ENCODE measurements around the gene KY.

The KY gene

GRCh38 chr3:134667956-134668355 is 17.1 kb upstream of the KY start:
- no peak for DNase-seq (ENCODE audit: low read depth)

- DNase-seq (ENCODE audit: low read depth): no peak
Measured at GRCh38 chr3:134667406-134667805, 16.6 kb upstream of the KY start.

DNA sequence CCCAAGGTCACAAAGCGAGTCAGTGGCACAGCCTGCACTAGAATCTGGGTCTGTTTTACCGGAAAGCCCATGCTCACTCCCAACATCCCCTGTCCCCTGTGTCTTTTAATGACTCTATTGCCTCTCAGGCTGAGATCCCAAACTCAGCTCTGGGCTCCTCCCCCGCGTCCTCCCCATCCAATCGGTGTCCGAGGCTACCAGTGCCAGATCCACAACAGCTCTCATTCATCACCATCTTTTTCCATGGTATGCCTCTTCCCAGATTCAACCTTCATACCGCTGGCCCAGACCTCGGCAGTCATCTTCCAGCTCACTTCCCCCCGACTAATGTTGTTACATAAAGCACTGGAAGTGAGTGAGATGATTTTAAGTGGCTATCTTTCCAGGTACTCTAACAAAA is 16.1 kb upstream of the KY start:
- DNase-seq (ENCODE audit: low read depth): no peak

- no peak for DNase-seq (ENCODE audit: low read depth)
Measured at GRCh38 chr3:134666466-134666865, 15.6 kb upstream of the KY start.

GRCh38 chr3:134666052-134666451 is 15.2 kb upstream of the KY start:
- no peak for DNase-seq (ENCODE audit: low read depth)

DNA sequence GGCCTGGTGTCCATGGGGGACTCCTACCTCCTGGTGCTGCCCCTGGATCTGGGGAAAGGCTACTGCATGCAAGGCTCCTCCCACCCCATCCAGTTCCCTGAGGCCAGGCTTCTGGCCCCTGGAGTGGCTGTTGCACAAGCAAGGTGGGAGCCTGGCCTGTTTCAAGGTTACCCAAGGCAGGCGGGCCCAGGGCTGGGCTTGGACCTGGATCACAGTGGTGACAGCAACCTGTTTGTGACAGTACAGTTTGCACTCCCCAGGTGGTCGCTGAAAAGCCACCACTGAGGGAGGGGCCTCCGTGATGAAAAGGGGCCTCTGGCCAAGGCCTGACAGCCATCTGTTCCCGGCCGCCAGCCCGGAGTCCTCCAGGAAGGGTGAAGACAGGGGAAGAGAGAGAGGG is 14.4 kb upstream of the KY start:
- no peak for DNase-seq (ENCODE audit: low read depth)

DNA sequence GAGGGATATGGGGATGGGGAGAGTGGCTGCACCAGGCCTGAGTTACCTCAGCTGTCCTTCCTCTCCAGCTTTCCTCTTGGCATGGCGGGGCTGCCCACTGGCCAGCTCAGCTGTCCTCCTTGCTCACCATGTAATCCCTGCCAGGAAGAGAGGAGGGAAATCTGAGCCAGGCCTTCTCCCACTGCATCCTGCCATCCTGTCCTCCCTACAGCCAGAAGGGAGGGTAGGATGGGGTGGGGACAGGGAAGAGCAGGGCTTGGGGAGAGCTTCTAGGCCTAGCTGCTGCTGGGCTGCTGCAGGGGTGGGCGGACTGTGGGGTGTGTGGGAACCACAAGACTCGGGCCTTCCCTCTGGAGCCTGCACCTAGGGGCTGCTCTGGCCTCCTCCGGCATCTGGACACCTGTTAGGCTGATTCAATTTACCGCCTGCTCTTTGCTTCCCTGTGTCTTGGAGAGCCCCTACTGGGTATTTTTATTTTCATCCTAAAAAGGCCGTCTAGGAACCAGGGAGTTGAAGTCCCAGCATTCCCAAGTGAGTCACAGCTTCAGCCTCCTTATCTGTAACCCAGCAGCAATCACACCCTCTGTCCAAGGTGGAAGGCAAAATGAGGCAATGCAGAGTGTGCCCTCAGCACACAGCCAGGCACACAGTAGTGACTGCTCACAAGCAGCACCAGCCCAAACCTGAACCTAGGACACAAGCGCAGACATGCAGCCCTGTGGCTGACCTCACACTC is 13.1 kb upstream of the KY start:
- DNase-seq (ENCODE audit: low read depth): no peak

DNA sequence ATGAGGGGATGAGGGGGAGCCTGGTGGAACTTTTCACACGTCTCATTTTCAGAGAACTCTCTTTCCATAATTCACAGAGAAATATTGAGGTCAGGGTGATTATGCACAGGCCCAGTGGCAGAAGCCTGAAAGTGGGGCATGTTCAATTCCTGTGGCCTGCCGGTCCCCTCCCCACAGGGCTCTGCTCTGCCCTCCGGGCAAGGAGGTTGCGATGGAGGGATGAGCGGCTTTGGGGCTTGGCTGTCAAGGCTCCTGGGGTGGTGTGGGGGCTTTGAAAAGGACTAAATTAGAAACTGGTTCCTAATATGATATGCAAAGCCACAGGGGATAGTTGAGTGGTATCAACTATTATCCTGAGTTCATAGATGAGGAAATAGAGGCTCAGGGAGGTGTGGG is 9.2 kb upstream of the KY start:
- DNase-seq (ENCODE audit: low read depth): no peak

DNA sequence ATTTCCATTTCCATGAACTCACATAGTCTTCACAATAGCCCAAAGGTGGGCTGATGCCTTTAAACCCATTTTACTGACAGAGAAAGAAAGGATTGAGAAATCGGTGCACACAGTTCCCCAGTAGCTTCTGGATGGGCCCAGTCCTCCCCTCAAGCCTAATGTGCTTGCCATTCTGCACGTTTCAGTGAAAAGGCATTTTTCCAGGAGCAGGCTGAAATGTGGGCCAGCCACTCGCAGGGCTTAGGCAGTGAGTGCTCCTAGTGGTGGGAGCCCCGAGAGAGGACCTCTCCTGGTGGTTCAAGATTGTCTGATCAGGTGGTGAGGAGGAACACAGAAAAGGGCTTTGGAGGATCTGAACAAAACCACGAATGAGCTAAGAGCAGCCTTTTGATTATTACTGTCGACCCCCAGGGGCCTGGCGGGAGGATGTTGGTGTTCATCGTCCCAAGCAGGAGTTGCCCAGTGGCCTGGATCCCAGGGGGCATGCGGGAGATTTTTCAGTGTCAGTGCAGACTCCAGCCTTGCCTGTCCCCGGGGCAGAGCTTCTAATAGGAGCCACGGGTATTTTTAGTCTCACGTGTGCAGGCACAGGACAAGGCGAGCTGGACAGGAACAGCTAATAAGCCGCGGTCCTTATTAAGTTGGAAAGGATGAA is 8.7 kb upstream of the KY start:
- DNase-seq (ENCODE audit: low read depth): no peak

GRCh38 chr3:134658555-134658954 is 7.7 kb upstream of the KY start:
- DNase-seq (ENCODE audit: low read depth): no peak

DNA sequence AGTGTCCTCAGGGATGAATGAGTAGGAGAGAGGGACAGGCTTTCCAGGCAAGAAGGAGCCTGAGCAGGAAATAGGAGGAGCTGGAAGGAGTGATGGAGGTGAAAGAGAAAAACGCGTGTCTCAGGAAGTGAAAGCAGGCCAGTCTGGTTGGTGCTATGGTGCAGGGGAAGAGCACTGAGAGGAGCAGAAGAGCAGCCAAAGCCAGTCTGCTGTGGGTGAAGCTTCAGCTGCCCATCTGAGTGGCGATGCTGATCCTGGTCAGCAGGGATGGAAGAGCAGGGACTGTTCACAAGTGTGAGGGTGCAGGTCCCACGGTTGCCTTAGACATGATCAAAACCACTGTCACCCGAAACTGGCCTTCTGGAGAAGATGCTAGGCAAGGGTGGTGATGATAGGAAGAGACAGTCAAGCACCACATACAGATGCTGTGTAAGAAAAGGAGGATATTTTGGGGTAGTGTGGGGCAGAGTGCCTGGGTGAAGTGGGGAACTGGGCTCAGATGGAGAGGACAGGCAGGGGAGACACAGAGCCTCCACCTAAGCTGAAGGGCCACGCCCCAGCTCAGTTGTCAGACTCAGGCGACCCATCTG is 5.5 kb upstream of the KY start:
- DNase-seq (ENCODE audit: low read depth): no peak

- DNase-seq (ENCODE audit: low read depth): no peak
Measured at GRCh38 chr3:134655706-134656105, 4.9 kb upstream of the KY start.

DNA sequence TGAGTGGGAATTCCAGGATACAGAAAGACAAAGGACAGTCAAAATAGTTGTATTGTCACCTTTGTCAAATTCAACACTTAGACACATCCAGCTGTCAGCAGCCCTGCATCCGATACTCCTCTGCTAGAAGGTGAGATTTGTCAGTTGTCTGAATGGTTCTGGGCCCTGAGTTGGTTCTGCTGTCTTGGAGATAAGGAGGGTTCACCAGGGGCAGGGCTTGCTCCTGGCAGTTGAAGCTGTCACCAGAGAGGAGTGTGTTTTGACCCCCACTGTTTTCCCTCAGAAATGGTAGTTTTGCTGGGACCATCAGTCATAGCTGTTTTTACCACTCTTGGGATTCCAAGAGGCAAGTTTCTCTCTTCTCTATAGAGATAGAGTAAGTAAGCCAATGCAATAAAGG is 3.2 kb upstream of the KY start:
- DNase-seq (ENCODE audit: low read depth): no peak

DNA sequence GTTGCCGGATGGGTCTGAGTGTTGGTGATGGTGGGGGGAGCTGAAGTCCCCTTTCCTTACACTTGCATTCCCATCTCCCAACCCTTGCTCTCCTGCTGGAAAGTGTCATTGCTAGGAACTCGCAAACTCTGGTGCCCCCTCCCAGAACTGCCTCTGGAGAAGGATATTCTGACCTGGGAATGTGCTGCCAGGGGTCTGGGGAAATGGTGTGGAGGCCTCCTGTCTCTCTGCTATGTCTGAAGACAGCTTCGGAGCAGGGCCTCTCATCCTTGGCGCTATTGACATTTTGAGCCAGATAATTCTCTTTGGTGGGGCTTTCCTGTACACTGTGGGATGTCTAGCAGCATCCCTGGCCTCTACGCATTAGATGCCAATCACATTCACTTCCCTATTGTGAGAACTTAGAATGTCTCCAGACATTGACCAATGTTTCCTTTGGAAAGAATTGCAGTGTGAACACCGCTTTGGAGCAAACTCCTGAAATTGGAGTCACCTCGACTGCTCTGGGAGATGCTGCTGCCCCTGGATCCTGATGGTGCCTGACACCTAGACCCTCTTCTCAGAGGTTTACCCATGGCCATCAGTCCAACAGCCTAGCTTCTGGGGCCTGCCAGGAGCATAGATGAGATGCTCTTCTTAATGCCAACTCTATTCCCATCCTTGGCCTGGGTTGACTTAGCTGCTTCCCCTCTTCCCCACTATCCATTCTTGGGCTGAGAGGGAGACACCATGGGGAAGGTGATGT is 2.2 kb upstream of the KY start:
- no peak for DNase-seq (ENCODE audit: low read depth)

DNA sequence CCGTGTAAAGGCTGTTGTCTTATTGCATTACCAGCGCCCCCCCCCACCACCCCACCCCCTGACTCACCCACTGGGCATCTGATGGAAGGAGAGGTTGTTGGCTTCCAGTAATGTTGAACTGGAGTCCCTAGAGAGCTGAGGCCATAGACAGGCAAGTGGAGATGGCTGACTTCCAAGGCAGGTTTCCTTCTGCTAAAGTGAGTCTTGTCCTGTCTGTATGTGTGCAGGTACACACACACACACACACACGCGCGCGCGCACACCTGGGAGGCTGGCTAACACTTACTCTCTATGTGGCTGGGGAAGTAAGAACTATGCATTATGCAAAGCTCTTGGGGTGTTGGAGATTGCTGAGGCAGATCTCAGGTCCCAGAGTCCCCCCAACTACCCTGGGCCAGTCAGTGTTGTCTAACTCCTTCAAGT is 1.6 kb upstream of the KY start:
- DNase-seq (ENCODE audit: low read depth): no peak

DNA sequence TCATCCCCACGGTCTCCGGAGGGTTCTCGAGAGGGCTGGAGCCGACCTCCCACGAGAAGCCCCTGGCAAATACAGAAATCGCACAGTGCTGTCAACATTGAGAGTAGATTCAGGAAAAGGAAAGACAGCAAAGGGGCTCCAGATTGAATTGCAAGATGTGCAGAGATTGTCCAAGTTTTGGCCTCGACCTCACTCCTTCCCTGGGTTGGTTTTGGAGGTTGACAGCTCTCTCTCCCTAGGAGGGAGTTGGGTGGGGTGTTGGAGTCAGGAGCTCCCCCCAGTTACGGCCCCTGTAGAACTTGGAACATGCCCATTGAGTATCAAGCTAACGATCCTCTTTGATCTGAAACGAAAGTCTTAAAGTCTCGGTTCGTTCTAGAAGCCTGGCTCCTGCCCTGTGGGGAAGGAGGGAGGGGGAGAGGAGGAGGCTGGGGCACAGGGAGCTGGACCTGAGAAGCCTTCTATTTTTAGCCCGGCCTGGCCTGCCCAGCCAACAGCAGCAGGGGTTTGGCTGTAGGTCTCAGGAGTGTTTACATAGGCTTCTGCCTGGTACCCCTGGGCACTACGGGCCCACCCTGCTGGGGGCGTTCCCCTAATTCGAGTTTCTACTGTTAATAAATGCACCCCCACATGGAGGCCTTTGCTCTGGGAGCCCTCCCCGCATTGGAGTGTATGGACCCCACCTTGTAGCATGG is 672 bp upstream of the KY start:
- no peak for DNase-seq (ENCODE audit: low read depth)

GRCh38 chr3:134649106-134649705 is 1.6 kb downstream of the KY start:
- DNase-seq (ENCODE audit: low read depth): no peak

DNA sequence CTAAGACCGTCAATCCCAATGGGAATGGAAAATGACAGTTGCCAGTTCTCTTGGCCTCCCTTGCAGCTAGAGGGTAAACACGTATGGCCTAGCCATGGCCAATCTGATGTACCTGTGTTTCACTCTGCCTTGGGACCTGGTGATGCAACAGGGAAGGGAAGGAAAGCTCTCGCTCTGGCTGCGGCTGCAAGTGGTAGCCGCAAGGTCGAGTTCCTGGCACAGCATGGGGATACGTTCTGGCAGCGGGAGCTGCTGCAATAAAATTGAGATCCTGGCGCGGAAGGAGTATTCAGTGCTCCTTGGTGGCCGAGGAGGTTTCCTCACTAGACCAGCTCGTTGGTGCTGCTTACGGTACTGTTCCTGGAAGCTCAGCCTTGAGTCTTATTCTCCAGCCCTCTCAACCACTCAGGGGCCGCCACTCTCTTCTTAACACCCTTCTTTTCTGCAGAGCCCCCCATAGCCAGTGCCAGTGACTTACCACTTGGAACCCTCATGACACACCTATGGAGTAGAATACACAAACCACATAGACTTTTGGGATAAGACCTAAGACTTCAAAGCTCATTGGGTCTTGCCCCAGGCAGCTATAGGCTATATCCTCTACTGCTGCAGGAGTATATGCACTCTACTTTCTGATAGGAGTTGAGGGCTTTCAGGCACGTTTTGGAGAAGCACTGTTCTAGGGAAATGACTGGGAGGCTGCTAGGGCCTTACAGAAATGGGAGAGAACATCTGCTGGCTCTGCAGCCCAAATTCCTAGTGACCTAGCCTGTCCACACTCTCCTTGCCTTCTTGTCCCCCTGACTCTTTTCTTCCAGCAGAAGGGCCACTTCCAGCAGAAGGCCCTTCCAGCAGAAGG is 2.7 kb downstream of the KY start:
- no peak for DNase-seq (ENCODE audit: low read depth)

DNA sequence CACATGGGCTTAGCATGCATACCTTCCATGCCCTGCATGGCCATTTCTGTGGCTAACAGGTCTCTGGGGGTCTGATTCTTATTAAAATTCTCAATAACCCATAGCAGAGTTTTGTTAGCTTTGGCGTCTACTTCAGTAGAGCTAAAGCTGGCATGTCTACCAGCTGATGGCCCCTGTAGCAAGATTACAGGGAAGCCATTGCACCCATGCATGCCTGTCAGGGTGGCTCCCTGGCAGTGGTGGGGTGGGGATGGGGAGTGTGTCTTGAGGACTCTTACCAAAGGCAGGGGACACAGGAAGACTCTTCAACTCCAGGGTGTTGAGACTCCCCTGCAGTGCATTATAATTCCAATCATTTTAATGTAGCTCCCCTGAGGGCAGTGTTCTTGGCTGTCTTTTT is 4.7 kb downstream of the KY start:
- no peak for DNase-seq (ENCODE audit: low read depth)

DNA sequence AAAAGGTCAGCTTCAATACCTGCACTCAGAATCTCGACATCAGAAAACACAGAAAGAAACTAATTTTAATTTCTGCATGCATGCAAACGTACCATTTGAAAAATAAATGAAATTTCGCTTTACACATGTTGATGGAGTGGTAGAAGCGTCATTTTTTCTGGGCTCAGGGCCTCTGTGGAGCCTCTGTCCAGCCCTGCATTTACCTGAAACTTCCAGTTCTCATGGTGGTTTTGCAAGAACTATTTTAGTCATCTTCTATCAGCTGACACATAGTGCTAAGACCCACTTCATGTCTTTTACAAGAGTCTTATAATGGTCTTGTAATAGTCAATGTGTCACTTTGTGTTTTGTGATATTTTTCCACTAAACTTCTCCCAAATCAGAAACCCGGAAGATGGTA is 5.3 kb downstream of the KY start:
- no peak for DNase-seq (ENCODE audit: low read depth)
